ENCODE measurements around the gene PLCL1.

DNA sequence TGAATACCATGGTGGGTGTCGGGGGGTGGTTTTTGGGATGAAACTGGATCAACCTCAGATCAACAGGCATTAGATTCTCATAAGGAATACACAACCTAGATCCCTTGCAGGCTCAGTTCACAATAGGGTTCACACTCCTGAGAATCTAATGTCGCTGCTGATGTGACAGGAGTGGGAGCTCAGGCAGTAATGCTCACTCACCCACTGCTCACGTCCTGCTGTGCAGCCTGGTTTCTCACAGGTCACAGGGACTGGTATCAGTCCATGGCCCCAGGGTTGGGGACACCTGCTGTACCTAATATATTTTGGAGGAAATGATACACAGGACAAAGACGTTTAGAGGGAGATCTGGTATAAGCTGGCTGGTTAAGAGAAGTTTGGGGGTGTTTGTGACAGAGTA lies 338.8 kb downstream of the PLCL1 start:
- TF ChIP-seq, protein P1, sequence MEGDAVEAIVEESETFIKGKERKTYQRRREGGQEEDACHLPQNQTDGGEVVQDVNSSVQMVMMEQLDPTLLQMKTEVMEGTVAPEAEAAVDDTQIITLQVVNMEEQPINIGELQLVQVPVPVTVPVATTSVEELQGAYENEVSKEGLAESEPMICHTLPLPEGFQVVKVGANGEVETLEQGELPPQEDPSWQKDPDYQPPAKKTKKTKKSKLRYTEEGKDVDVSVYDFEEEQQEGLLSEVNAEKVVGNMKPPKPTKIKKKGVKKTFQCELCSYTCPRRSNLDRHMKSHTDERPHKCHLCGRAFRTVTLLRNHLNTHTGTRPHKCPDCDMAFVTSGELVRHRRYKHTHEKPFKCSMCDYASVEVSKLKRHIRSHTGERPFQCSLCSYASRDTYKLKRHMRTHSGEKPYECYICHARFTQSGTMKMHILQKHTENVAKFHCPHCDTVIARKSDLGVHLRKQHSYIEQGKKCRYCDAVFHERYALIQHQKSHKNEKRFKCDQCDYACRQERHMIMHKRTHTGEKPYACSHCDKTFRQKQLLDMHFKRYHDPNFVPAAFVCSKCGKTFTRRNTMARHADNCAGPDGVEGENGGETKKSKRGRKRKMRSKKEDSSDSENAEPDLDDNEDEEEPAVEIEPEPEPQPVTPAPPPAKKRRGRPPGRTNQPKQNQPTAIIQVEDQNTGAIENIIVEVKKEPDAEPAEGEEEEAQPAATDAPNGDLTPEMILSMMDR (IDR thresholded peaks at IDR 0.05) = no peak
- TF ChIP-seq ZFX (IDR thresholded peaks at IDR 0.05; ENCODE audit: borderline replicate concordance) = no peak

Measured in 22Rv1 (cell line).